Osteoblast (primary cell): Measurements from ENCODE around the gene TRIP6. TPM values are rescaled to one million over a fixed set of nuclear protein-coding genes. Genes with fewer than 3 reads are reported as not detected.
A peak's percentile ranks its signal among the peaks of the same experiment; 100 is the strongest.

ENCODE experiments used
- DNase-seq: peaks from one replicate; pipeline ENCODE4 v3.0.0; 2011; ENCODE audit warnings: low spot score, mixed read lengths; ENCODE audit not compliant: insufficient read length; ENCODE audit errors: missing footprints
- H2AFZ ChIP-seq: 2 replicates; pipeline ENCODE4 v1.6.0; 2011; ENCODE audit warnings: mild to moderate bottlenecking, low read length
- H3K27ac ChIP-seq: 2 replicates; pipeline ENCODE4 v1.5.1; 2011; ENCODE audit warnings: mild to moderate bottlenecking, low read depth, low read length, moderate library complexity
- H3K27me3 ChIP-seq: 2 replicates; pipeline ENCODE4 v1.6.0; 2012; ENCODE audit warnings: mild to moderate bottlenecking, control low read depth, inconsistent platforms, low read length, moderate library complexity; ENCODE audit not compliant: insufficient read depth
- H3K36me3 ChIP-seq: 2 replicates; pipeline ENCODE4 v1.5.1; 2011; ENCODE audit warnings: mild to moderate bottlenecking, low read length, control low read depth, moderate library complexity; ENCODE audit not compliant: insufficient read depth
- H3K4me1 ChIP-seq: 2 replicates; pipeline ENCODE4 v1.5.1; 2011; ENCODE audit warnings: mild to moderate bottlenecking, low read length, control low read depth, moderate library complexity; ENCODE audit not compliant: insufficient read depth
- H3K4me2 ChIP-seq: 2 replicates; pipeline ENCODE4 v1.6.0; 2011; ENCODE audit warnings: mild to moderate bottlenecking, low read length; ENCODE audit not compliant: insufficient read depth
- H3K4me3 ChIP-seq: fragments of 200-600 bp; sonication (generic); 3 replicates; pipeline ENCODE4 v1.5.1; 2012; ENCODE audit warnings: mild to moderate bottlenecking, low read length, inconsistent platforms; ENCODE audit not compliant: insufficient read depth
- H3K79me2 ChIP-seq: 2 replicates; pipeline ENCODE4 v1.6.0; 2012; ENCODE audit warnings: mild to moderate bottlenecking, low read length, control low read depth, inconsistent platforms; ENCODE audit not compliant: insufficient read depth
- H3K9me3 ChIP-seq: 2 replicates; pipeline ENCODE4 v1.5.1; 2011; ENCODE audit warnings: low read depth, low read length, control low read depth
- H4K20me1 ChIP-seq: 2 replicates; pipeline ENCODE4 v1.6.0; 2012; ENCODE audit warnings: mild to moderate bottlenecking, low read length, control low read depth; ENCODE audit not compliant: insufficient read depth
- CTCF ChIP-seq: IDR thresholded peaks from 2 replicates; pipeline ENCODE4 v1.5.1; 2011; ENCODE audit warnings: mild to moderate bottlenecking, low read depth, low read length, moderate library complexity; ENCODE audit errors: extremely low read depth
- total RNA-seq: library from RNA; depleted of rRNA; stranded (reverse); fragments of >200 nt; gene quantifications from 2 replicates; pipeline ENCODE4 v1.2.3, GENCODE V29; 2012

TRIP6 gene
- total RNA-seq, 1 donor = 115 TPM

- Histone ChIP-seq H3K27me3 (peaks cover 36% of the 10 kb centered on the region), H3K79me2 (no peaks in the 10 kb centered on the region), H3K4me2 (no peak overlapping the region), H3K4me3 (no peak overlapping the region), H4K20me1 (peaks cover 5% of the 10 kb centered on the region), H2AFZ (no peak overlapping the region), H3K9me3 (no peaks in the 10 kb centered on the region), H3K27ac (no peak overlapping the region), H3K36me3 (no peaks in the 10 kb centered on the region), H3K4me1 (no peaks in the 10 kb centered on the region)
- no peak for TF ChIP-seq CTCF
- peak; percentile 73 for DNase-seq
Measured at GRCh38 chr7:100895956-100896731, 29.0 kb downstream of the TRIP6 start.

- Histone ChIP-seq H3K79me2 (no peaks in the 10 kb centered on the region), H3K36me3 (no peaks in the 10 kb centered on the region), H3K4me2 (no peak overlapping the region), H3K4me1 (no peaks in the 10 kb centered on the region), H3K27ac (no peak overlapping the region), H3K27me3 (peaks cover 36% of the 10 kb centered on the region), H3K9me3 (no peaks in the 10 kb centered on the region), H2AFZ (no peak overlapping the region), H3K4me3 (no peak overlapping the region), H4K20me1 (peaks cover 5% of the 10 kb centered on the region)
- peak; percentile 59 for TF ChIP-seq CTCF
- peak; percentile 94 for DNase-seq
Measured at GRCh38 chr7:100896732-100897608, 29.8 kb downstream of the TRIP6 start.

GRCh38 chr7:100897772-100898454 lies 30.7 kb downstream of the TRIP6 start:
- Histone ChIP-seq H3K4me1 (no peaks in the 10 kb centered on the region), H2AFZ (no peak overlapping the region), H3K4me2 (no peak overlapping the region), H4K20me1 (peaks cover 5% of the 10 kb centered on the region), H3K27me3 (peaks cover 36% of the 10 kb centered on the region), H3K4me3 (no peak overlapping the region), H3K27ac (no peak overlapping the region), H3K9me3 (no peaks in the 10 kb centered on the region), H3K36me3 (no peaks in the 10 kb centered on the region), H3K79me2 (no peaks in the 10 kb centered on the region)
- DNase-seq = no peak
- no peak for TF ChIP-seq CTCF
